Mononuclear cell (primary cell): ENCODE measurements around the gene ZP1. TPM values are rescaled to one million over a fixed set of nuclear protein-coding genes. Genes with fewer than 3 reads are reported as not detected.
A peak's percentile ranks its signal among the peaks of the same experiment; 100 is the strongest.

Experiments used
- H3K27me3 ChIP-seq: 2 replicates; pipeline ENCODE4 v1.6.0; 2011; ENCODE audit warnings: low read length, control low read depth; ENCODE audit not compliant: insufficient read depth
- H3K4me1 ChIP-seq: 2 replicates; pipeline ENCODE4 v1.5.1; 2011; ENCODE audit warnings: mild to moderate bottlenecking, low read length, control low read depth; ENCODE audit not compliant: insufficient read depth
- H3K4me3 ChIP-seq: 2 replicates; pipeline ENCODE4 v1.5.1; 2011; ENCODE audit warnings: mild to moderate bottlenecking, low read length, moderate library complexity
- H3K9me3 ChIP-seq: 2 replicates; pipeline ENCODE4 v1.5.1; 2011; ENCODE audit warnings: low read depth, mild to moderate bottlenecking, control low read depth, low read length
- total RNA-seq: library from RNA; depleted of rRNA; stranded (reverse); fragments of >200 nt; gene quantifications from one replicate; pipeline ENCODE4 v1.2.3, GENCODE V29; 2012

Gene ZP1
- total RNA-seq, 1 donor = not detected

DNA sequence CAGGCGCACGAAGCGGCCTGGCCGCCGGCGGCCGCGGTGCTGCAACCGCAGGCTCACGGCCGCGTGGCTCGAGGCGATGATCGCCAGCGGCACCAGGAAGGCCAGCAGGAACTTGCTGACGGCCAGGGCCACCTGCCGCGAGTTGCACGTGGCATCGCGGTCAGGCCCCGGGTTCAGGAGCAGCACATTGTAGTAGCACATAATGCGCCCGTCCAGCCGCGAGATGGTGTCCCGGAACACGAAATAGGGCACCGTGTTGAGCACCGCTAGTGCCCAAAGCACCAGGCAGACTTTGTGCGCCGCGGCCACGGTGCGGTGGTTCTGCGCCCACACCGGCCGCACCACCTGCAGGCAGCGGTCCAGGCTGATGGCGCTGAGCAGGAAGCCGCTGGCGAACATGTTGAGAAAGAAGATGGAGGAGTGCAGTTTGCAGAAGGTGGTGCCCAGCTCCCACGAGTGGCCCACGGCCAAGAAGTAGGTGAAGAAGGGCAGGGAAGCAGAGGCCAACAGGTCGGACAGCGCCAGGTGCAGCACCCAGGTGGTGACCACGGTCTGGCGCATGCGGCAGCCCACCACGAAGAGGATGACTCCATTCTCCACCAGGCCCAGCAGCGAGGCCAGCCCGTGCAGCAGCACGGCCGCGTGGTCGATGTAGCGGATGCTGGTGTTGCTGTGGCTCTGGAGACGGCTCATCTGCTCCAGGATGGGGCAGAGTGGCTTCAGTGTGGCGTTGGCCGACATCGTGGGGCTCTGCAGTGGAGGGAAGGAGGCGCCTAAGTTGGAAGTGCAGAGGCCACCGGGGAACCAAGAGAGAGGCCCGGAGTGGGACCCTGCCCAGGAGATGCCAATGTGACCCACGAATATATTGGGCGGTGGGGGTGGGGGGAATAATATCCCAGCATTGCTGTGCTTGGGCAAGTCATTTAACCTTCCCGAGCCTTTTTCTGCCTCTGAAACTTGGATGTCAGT, 14.1 kb upstream of the ZP1 start:
- Histone ChIP-seq H3K4me1 (peaks cover 8% of the 10 kb centered on the region), H3K4me3 (no peak overlapping the region), H3K27me3 (no peaks in the 10 kb centered on the region), H3K9me3 (no peaks in the 10 kb centered on the region)

DNA sequence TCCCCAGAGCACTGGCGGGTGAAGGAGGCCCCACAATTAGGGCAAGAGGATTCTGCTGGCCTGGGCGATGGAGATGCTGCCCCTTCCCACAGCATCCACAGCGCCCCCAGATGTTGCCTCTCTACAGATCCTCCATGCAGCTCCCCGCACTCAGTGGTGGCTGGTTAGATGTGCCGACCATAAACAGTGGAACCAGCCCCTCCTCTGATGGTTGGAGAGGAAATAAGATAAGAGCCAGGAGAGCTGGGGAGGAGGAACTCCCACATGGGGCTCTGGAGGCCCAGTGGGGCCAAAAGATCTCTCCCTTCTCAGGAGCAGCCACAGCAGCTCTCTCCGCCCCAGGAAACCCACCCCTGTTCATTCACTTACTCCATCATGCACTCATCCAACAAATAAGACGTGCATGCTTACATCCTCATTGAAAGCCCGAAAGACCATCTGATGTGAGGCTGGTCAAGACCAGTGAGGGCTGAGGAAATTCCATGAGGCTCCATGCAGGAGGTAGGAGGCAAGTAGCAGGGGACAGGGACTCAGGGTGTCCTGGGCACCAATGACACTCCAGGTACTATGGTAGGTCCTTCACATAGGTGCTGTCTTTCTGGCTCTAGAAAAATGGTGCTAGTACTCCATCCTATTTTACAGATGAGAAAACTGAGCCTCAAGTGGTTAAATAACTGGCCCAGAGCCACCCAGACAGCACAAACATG, 13.0 kb upstream of the ZP1 start:
- peak overlapping the region; percentile 24 for H3K4me3 ChIP-seq
- H3K9me3 ChIP-seq = no peaks in the 10 kb centered on the region
- no peaks in the 10 kb centered on the region for H3K27me3 ChIP-seq
- H3K4me1 ChIP-seq = peaks cover 19% of the 10 kb centered on the region

DNA sequence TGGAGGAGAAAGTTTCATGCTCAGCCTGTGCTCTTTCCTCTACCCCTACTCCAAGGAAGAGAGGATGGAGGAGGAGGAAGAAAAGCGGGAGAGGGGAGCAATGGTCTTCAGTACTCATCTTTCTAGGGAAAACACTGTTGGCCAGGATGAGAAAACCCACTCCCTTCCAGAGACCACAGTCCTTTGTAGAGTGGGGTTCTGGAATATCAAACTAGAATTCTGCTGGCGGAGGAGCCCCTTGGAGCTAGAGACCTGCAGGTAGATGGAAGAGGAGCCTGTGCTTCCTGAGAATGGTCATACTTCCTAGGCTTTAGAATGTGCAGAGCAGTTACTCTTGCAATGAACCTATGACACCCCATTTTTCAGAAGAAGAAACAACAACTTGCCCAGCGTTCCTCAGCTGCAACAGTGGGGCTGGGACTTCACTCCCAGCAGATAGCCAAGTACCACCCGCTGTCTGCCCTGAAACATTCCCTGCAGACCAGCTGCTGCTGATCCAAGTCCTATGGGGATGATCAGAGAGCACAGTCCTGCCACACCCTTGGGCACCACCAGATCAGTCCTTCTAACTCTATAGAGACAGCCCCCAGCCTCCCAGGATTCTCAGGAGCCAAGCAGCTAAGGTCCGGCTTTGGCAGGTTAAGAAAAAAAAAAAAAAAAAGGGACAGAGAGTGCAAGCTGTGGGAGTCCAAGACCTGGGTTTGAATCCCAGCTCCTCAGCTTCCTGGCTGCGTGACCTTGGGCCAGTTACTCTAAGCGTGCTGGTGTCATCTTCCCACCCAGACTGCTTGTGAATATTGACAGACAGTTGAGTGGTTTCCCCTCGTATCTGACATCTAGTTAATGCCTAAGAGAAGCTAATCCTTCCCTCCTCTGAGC, 12.3 kb upstream of the ZP1 start:
- peaks cover 20% of the 10 kb centered on the region for H3K4me1 ChIP-seq
- no peaks in the 10 kb centered on the region for H3K9me3 ChIP-seq
- peak overlapping the region; percentile 24 for H3K4me3 ChIP-seq
- no peaks in the 10 kb centered on the region for H3K27me3 ChIP-seq

DNA sequence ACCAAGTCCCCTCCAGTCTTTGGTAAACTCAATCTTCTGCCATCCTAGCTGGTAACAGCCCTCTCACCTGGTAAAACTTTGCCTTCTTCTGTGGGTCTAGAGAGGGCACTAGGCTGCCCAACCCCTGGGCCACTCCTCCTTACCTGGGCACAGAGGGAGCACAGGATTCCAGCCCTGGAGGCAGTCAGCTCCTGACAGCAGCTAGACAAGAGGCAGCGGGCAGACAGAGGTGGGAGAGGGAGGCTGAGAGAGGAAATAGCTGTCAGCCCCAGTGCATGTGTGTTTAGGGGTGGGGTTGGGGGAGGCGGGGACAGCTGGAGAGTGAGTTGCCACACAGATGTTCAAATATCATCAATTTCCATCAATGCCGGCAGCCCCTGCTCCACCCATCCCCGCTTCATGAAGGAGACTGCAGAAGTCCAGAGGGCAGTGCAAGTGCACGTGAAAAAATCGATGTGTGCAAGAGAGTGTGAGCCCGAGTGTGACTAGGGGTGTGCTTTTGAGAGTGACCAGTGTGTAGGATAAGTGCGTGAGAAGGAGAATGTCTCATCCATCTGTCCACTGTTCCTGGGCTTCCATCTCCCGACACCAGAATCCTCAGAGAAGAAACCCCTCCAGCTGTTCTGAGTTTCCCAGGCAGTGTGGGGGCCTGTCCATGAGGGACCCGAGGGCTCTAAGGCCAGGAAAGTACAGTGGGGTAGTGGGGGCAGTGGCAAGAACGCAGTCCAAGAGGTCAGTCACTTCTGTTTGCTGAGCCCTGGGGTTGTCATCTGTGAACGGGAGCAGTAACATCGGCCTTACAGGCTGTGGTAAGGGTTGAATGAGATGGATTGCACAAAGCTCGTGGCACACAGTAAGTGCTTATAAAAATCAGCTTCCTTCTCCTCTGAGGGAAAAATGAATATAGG, 11.4 kb upstream of the ZP1 start, which contains the start of gene PTGDR2:
PTGDR2 (minus strand) TSS at position 225 of the 908 bp plus-strand sequence. CDS start 2,228 bp downstream, outside the sequence.
- no peaks in the 10 kb centered on the region for H3K9me3 ChIP-seq
- peak within 1 kb of the TSS; percentile 24 for H3K4me3 ChIP-seq
- no peaks in the 10 kb centered on the region for H3K27me3 ChIP-seq
- peaks cover 20% of the 10 kb centered on the region for H3K4me1 ChIP-seq

GRCh38 chr11:60857378-60858232, 9.7 kb upstream of the ZP1 start:
- Histone ChIP-seq H3K9me3 (no peaks in the 10 kb centered on the region), H3K4me3 (no peak overlapping the region), H3K27me3 (no peaks in the 10 kb centered on the region)

GRCh38 chr11:60858236-60858635, 9.1 kb upstream of the ZP1 start:
- no peaks in the 10 kb centered on the region for H3K27me3 ChIP-seq
- no peaks in the 10 kb centered on the region for H3K9me3 ChIP-seq
- peaks cover 20% of the 10 kb centered on the region for H3K4me1 ChIP-seq
- no peak overlapping the region for H3K4me3 ChIP-seq

More at GRCh38 chr11:60857378-60858232, 9.7 kb upstream of the ZP1 start:
- peaks cover 20% of the 10 kb centered on the region for H3K4me1 ChIP-seq

DNA sequence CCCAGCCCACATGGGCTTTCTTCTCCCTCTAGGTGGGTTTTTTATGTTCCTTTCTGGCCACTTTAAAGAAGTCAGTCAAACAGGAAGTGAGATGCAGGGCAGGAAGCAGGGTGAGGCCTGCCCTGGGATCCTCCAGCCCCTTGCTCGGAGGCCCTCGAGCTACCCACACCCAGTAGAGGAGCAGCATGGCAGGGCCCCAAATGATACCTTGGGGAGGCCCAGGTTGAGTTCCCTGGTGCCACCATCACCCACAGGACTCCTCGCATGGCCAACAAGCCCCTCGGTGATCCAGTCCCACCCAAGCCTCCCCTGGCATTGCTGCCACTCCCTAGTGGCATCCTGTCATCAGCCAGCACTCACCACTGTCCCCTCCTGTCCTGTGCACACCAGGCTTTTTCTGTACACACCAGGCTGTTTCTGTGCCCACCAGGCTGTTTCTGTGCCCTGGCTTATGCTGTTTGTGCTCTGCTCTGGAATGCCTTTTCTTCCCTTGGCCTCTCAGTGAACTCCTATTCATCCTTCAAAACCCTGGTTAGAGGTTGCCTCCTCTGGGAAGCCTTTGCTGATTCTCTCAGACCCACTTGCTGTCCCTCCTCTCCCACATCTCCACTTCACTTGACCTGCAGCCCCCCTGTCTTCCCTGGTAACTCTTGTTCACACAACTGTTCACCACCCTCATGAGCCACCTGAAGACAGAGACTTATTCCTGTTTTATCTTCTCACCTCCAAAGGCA, 8.4 kb upstream of the ZP1 start:
- Histone ChIP-seq H3K9me3 (no peaks in the 10 kb centered on the region), H3K27me3 (no peaks in the 10 kb centered on the region), H3K4me1 (peaks cover 20% of the 10 kb centered on the region), H3K4me3 (no peak overlapping the region)

DNA sequence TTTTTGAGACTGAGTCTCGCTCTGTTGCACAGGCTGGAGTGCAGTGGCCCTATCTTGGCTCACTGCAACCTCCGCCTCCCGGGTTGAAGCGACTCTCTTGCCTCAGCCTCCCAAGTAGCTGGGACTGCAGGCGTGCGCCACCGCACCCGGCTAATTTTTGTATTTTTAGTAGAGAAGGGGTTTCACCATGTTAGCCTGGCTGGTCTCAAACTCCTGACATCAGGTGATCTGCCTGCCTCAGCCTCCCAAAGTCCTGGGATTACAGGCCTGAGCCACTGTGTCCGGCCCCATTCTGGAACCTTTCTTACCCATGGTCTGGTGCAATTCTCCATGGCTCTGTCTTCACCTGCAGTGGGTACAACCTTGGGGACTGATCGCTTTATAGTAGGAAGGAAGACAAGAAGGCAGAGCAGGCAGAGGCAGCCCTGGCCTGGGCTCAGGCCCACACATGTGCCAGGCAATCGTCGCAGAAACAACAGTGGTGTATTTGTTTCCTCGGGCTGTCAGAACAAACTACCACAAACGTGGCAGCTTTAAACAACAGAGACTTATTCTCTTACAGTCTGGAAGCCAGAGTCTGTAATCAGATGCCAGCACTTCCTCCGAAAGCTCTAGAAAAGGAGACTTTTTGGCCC, 7.6 kb upstream of the ZP1 start:
- Histone ChIP-seq H3K27me3 (no peaks in the 10 kb centered on the region), H3K4me1 (peaks cover 20% of the 10 kb centered on the region), H3K4me3 (no peak overlapping the region), H3K9me3 (no peaks in the 10 kb centered on the region)

- no peak overlapping the region for H3K4me3 ChIP-seq
- H3K27me3 ChIP-seq = no peaks in the 10 kb centered on the region
- peaks cover 20% of the 10 kb centered on the region for H3K4me1 ChIP-seq
- no peaks in the 10 kb centered on the region for H3K9me3 ChIP-seq
Observed at GRCh38 chr11:60860943-60861342, 6.4 kb upstream of the ZP1 start.

GRCh38 chr11:60862171-60862570, 5.2 kb upstream of the ZP1 start:
- Histone ChIP-seq H3K4me3 (no peak overlapping the region), H3K4me1 (peaks cover 20% of the 10 kb centered on the region), H3K9me3 (no peaks in the 10 kb centered on the region), H3K27me3 (no peaks in the 10 kb centered on the region)

DNA sequence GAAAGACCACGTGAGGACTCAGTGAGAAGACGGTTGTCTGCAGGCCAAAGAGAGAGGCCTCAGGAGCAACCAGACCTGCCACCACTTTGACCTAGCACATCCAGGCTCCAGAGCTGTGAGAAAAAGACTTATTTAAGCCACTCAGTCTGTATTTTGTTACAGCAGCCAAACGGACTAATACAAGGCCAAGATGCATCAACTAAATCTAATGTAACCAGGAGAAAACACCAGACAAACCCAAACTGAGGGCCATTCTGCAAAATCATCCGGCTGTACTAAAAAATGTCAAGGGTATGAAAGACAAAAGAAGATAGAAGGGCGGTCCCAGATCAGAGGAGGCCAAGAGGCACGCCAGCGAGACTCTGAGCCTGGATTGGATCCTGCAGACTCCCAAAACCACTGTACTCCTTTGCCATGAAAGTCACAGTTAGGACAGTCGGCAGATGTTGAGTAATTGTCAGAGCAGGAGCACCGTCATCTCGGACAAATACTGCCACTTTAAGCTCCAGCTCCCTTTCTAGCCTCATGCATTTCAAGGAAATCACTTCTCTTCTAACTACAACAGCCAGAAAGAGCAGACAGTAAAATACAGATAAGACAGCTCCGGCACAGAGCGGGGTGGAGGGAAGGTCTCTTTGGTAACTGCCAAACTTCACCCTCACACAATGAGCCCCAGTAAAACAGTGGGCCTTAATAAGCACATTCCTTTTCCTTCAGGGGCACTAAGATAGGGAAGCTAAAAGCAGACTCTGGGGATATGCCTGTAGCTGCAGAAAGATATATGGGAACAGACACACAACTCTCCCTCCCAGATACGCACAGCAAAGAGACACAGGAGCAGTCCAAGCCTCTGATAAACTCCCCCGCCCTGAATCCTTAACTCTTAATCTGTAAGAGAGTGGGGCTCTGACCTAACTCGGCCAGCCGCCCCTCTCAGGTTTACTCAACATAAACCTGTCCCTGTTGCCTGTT, 3.5 kb upstream of the ZP1 start:
- Histone ChIP-seq H3K4me1 (peaks cover 6% of the 10 kb centered on the region), H3K27me3 (no peaks in the 10 kb centered on the region), H3K4me3 (no peak overlapping the region), H3K9me3 (no peaks in the 10 kb centered on the region)
